Muscle layer of duodenum (tissue), 2 donors: ENCODE results near the gene NDUFA7.
"Not testable (repeated sequence)": the region's sequence is repeated elsewhere in the genome, so short reads cannot be mapped to it uniquely, and the experiment has no call there.

Experiments
- H3K27ac ChIP-seq: one replicate; pipeline ENCODE4 v1.7.0; 2013; ENCODE audit warnings: mild to moderate bottlenecking, low read length
- H3K27me3 ChIP-seq: one replicate; pipeline ENCODE4 v1.7.0; 2013; ENCODE audit warnings: low read depth, mild to moderate bottlenecking, control low read depth, low read length
- H3K36me3 ChIP-seq, 2 donors: one replicate each; pipeline ENCODE4 v1.7.0; 2013; ENCODE audit warnings: low read length in 2 of 2, control low read depth in 1 of 2, mild to moderate bottlenecking in 1 of 2; ENCODE audit not compliant: insufficient read depth in 2 of 2, control insufficient read depth in 1 of 2
- H3K4me1 ChIP-seq, 2 donors: one replicate each; pipeline ENCODE4 v1.7.0; 2013; ENCODE audit warnings: low read length in 2 of 2, mild to moderate bottlenecking in 2 of 2, control low read depth in 1 of 2, moderate library complexity in 1 of 2; ENCODE audit not compliant: insufficient read depth in 2 of 2, control insufficient read depth in 1 of 2
- H3K4me3 ChIP-seq, 2 donors: one replicate each; pipeline ENCODE4 v1.7.0; 2013; ENCODE audit warnings: low read length in 2 of 2, low read depth in 1 of 2, mild to moderate bottlenecking in 1 of 2
- H3K9me3 ChIP-seq, 2 donors: one replicate each; pipeline ENCODE4 v1.7.0; 2013; ENCODE audit warnings: low read length in 2 of 2, control low read depth in 1 of 2, mild to moderate bottlenecking in 1 of 2; ENCODE audit not compliant: control insufficient read depth in 1 of 2
- donor health status: healthy.

Gene NDUFA7

DNA sequence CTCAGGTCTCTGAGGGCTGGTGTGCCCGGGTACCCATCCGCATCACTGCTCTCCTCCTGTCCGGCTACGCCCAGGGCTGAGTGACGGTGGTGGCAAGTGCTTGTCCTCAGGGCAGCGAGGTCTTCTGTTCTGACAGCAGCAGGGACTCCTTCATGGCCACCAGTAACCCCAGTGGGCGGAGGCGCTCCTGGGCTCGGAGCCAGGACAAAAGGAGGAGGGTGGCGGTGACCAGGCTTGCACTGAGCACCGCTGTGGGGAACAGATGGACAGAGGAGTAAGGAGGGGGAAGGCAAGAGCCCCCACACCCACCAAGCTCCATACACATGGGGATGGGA is 18.9 kb downstream of the NDUFA7 start:
- Histone ChIP-seq H3K9me3 (no peaks in the 10 kb centered on the region), H3K4me1 (peaks cover 0 to 7% of the 10 kb centered on the region in 2 donors)

DNA sequence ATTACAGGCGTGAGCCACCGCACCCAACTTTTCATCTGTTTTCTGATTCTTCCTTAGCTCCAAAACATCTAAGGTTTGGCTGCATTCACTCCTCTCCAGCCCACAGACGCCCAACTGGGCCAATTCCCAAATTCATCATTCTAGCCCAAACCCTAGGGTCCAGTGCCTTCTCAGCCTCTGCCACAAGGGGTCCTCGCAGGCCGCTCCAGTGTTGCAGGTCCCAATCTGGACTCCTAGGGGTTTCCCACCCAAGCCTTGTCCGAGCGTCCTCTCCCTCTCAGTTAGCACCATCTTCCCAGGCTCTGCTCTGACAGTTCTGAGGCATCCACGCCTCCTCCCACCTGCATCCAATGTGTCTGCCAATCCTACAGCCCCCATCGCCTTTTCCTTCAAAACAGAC is 29.8 kb downstream of the NDUFA7 start:
- H3K36me3 ChIP-seq, H3K4me3 ChIP-seq, H3K4me1 ChIP-seq, H3K27ac ChIP-seq, H3K9me3 ChIP-seq, H3K27me3 ChIP-seq: not testable (repeated sequence)

More for the DNA sequence above, 18.9 kb downstream of the NDUFA7 start:
- Histone ChIP-seq H3K27me3 (no peaks in the 10 kb centered on the region), H3K36me3 (peaks cover 0 to 12% of the 10 kb centered on the region in 2 donors), H3K4me3 (no peak overlapping the region), H3K27ac (no peak overlapping the region)

DNA sequence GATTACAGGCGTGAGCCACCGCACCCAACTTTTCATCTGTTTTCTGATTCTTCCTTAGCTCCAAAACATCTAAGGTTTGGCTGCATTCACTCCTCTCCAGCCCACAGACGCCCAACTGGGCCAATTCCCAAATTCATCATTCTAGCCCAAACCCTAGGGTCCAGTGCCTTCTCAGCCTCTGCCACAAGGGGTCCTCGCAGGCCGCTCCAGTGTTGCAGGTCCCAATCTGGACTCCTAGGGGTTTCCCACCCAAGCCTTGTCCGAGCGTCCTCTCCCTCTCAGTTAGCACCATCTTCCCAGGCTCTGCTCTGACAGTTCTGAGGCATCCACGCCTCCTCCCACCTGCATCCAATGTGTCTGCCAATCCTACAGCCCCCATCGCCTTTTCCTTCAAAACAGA is 44.7 kb downstream of the NDUFA7 start:
- not testable (repeated sequence) for H3K36me3 ChIP-seq, H3K4me1 ChIP-seq, H3K9me3 ChIP-seq, H3K27ac ChIP-seq, H3K4me3 ChIP-seq, H3K27me3 ChIP-seq

DNA sequence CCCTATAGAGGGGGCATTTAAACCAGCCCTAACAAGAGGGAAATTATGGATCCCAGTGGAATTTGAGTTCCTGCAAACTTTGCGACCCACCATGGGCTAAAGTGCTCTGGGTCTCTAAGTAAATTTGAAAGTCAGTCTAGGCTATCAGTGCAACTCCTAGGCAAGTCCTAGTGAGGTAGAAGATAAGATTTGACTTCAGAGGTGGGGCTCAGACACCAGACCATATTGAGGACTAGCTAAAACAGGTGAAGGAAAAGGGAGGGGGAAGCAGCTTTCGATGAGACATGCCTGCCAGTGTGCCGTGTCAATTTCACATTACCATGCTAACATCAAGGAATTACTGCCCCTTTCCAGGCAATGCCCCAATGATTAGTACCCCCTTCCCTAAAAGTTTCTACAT is 51.5 kb downstream of the NDUFA7 start:
- H3K27ac ChIP-seq: no peak overlapping the region
- H3K36me3 ChIP-seq: no peaks in the 10 kb centered on the region
- H3K4me1 ChIP-seq: peaks cover 0 to 4% of the 10 kb centered on the region in 2 donors
- H3K4me3 ChIP-seq: no peak overlapping the region
- H3K27me3 ChIP-seq: no peaks in the 10 kb centered on the region
- H3K9me3 ChIP-seq: no peaks in the 10 kb centered on the region

DNA sequence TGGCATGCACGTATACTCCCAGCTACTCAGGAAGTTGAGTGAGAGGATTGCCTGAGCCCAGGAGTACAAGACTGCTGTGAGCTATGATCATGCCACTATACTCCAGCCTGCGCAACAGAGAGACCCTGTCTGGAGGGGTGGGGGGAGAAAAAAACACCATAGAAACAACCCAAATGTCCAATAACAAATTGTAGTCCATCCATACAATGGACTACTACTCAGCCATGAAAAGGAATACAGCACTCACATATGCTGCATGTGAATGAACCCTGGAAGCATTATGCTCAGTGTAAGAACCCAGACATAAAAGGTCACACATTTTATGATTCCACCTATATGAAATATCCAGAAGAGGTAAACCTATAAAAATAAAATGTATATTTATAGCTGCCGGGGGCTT is 55.3 kb downstream of the NDUFA7 start:
- no peak overlapping the region for H3K4me3 ChIP-seq
- H3K4me1 ChIP-seq: peaks cover 0 to 4% of the 10 kb centered on the region in 2 donors
- peaks cover 0 to 17% of the 10 kb centered on the region in 2 donors for H3K36me3 ChIP-seq
- no peaks in the 10 kb centered on the region for H3K27me3 ChIP-seq
- H3K9me3 ChIP-seq: no peaks in the 10 kb centered on the region
- no peak overlapping the region for H3K27ac ChIP-seq

DNA sequence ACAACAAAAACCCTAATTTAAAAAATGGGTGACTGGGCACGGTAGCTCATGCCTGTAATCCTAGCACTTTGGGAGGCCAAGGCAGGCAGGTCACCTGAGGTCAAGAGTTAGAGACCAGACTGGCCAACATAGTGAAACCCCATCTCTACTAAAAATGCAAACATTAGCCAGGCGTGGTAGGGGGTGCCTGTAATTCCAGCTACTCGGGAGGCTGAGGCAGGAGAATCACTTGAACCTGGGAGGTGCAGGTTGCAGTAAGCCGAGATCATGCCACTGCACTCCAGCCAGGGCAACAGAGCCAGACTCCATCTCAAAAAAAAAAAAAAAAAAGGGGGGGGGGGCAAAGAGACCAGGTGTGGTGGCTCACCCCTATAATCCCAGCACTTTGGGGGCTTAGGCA is 56.9 kb downstream of the NDUFA7 start:
- H3K36me3 ChIP-seq: peaks cover 0 to 17% of the 10 kb centered on the region in 2 donors
- not testable (repeated sequence) for H3K9me3 ChIP-seq, H3K27me3 ChIP-seq, H3K27ac ChIP-seq, H3K4me3 ChIP-seq, H3K4me1 ChIP-seq

DNA sequence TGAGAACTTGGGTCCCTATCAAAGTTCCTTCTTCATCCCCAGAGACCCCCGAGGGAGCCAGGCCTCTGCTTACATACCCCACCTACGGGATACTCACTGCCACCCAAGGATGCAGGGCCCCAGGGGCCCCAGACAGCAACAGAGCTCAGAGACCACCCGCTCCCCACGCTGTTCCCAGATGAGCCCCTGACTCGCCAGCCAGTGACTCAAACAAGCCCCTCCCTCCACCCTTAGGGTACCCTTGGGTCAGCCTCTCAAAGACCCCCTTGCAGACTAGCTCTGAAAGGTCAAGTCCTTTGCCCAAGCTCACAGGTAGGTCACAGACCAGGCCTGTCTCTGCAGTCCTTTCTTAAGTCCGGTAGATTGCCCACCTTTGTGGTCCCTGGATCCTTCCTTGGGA is 58.7 kb downstream of the NDUFA7 start:
- no peak overlapping the region for H3K27ac ChIP-seq
- no peaks in the 10 kb centered on the region for H3K9me3 ChIP-seq
- H3K4me3 ChIP-seq: no peak overlapping the region
- peaks cover 4 to 23% of the 10 kb centered on the region in 2 donors for H3K36me3 ChIP-seq
- no peaks in the 10 kb centered on the region for H3K27me3 ChIP-seq
- H3K4me1 ChIP-seq: no peaks in the 10 kb centered on the region

DNA sequence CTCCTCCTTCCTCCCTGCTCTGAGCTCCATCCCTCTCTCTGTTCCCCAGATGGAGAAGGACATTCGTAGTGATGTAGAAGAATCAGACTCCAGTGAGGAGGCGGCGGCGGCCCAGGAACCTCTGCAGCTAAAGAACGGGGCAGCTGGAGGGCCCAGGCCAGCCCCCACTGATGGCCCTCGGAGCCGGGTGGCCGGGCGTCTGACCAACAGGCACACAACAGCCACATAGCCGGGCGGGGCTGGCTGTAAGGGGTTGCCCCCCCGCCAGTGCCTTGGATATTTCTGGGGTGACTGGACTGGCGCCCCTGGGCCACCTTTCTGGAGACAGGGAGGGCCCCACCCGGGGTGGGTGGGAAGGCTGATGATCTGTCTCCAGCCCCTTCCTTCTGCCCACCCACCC is 59.3 kb downstream of the NDUFA7 start:
- Histone ChIP-seq H3K36me3 (peaks cover 6 to 29% of the 10 kb centered on the region in 2 donors), H3K9me3 (no peaks in the 10 kb centered on the region), H3K4me3 (no peak overlapping the region), H3K4me1 (no peaks in the 10 kb centered on the region), H3K27me3 (no peaks in the 10 kb centered on the region), H3K27ac (no peak overlapping the region)

DNA sequence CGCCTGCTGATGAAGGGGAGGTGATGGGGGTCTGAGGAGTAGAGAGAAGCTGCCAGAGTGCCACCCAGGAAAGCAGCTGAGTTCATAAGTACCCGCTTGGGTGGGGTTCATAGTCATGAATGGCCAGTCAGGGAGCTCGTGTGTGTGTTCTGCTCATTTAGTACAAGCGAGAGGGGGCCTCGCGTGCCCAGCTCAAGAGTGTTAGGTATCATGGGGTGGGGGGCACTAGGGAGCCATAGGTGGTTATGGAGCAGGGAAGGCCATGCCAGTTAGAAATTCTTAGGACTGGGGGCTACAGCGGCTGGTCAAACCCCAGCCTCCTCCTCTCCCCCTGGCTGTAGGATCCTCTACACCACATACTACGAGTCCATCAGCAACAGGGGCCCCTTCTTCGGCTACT is 59.8 kb downstream of the NDUFA7 start:
- Histone ChIP-seq H3K9me3 (no peaks in the 10 kb centered on the region), H3K4me3 (no peak overlapping the region), H3K27ac (no peak overlapping the region), H3K27me3 (no peaks in the 10 kb centered on the region), H3K36me3 (peaks cover 11 to 34% of the 10 kb centered on the region in 2 donors), H3K4me1 (no peaks in the 10 kb centered on the region)
